Stimulated activated CD8-positive, alpha-beta memory T cell treated with anti-CD3 and anti-CD28 coated beads, Interleukin-2, amount 100 ng/mL, for 48 hours (primary cell): ENCODE measurements around the gene SNCAIP.
"Not testable (repeated sequence)": the region's sequence is repeated elsewhere in the genome, so short reads cannot be mapped to it uniquely, and the experiment has no call there.

Experiments
- DNase-seq, 2 donors: peaks; one replicate each; pipeline ENCODE4 v3.0.0-alpha.2; 2020; ENCODE audit warnings: low read depth in 2 of 2

Gene SNCAIP

DNA sequence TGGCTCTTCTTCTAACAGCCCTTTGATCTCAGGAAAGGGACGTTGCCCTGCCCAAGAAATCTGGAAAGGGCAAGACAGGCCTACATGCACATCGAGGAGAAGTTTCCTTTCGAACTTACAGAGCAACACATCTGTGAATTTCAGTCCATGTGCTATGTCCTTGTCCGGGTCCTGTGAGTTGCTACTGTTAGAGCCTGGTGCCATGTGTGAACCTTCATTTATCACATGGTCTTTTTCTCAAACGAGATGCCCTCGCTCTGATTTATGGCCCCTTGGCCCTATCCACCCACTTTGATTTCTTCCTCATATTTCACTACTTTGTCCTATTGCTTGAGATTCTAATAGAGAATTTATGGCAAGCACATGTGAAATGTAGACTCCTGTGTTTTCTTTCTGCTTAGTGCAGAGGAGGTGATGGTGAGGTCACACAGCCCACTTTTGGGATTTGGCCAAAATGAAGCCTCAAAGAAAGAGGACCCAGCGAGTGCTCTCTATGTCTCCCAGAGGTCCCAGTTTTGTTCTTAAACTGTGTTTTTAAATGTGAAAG lies 153.1 kb downstream of the SNCAIP start:
- DNase-seq = no peak

- no peak for DNase-seq
Observed at GRCh38 chr5:122465994-122466393, 154.0 kb downstream of the SNCAIP start.

DNA sequence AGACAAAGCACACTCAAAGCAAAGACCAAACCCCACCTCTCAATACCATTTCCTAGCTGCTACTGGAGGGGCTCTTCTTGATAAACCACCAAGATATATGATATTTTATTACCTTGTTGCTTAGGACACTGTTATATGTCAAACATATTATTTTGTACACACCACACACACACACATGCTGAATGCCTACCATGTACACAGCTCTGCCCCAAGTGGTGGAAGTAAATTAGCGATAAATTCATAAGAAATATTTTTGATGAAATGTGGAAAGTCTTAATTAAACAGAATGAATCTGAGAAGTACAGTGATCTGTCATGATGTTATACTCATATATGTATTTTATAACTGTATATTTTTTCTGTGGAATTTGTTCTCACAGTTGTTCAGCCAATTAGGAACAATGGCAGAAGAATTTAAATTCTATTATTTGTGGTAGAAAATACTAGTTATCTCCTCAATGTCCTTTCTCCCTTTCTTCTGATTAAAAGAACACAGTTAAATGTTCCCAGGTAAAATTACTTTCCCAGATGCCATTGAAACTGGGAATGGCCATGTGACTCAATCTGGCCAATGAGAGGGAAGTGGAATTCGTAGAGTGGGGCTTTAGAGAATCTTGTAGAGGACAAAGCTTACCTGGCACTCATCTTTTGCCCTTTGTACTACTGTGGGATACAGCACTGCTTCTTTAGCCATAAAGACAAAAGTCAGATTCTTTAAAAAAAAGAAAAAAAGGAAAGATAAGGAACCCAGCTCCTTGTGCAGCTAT lies 156.5 kb downstream of the SNCAIP start:
- DNase-seq = no peak

DNA sequence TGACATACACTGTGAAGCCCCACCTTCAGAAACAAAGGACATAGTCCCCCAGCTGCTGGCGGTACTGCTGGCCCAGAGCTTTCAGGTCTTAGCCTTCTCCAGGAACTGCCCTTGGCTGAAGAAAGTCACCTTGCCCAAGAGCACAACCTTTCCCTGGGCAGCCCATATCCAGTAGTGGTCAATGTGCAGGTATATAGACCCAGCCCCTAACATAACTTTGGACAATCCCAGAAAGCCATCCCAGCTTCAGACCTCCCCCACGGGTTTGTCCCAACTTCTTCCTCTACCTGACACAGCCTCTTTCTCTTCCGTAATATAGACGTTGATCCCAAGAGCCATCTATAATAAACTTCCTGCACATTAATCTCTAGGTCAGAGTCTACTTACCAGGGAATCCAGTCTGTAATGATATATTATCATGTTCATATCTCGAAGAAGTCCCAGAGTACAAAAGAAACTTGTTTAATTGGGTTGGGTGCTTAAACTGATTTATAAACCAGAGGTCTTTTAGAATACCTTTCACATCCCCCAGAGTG lies 157.4 kb downstream of the SNCAIP start:
- DNase-seq = no peak

GRCh38 chr5:122470365-122470764 lies 158.3 kb downstream of the SNCAIP start:
- no peak for DNase-seq

DNA sequence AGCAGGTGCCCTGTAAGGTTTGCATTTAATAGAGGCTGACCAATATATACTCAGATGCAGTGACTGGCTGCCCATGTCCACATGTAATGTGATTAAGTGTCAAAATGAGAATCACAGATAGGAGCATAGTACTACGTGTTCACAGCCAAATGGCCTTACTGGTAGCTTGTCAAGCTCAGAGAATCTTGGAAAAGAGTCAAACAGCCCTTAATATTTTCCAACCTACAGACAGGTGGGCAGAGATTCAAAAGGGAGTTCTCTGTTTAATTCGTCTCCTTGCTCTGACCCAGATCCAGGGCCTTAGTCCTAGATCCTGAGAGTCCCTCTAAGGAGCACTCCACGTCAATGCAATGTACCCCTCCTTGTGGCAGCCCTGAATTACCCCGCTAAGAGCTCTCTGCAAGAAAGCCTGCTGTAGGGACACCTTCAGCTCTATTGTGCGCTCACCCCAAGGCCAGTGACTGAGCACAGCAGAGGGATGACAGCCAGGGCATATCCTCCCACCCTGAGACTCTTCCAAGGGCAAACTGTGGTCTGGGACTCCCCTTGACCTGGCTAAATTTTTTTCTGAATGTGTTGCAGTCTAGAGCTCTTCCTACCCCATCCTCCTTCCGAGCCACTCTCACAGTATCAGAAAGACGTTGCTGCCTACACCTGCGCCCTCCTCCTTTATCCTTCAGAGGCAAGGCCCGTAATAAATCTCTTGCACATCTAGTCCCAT lies 159.2 kb downstream of the SNCAIP start:
- DNase-seq = no peak

GRCh38 chr5:122471752-122472061 lies 159.7 kb downstream of the SNCAIP start:
- DNase-seq = no peak

DNA sequence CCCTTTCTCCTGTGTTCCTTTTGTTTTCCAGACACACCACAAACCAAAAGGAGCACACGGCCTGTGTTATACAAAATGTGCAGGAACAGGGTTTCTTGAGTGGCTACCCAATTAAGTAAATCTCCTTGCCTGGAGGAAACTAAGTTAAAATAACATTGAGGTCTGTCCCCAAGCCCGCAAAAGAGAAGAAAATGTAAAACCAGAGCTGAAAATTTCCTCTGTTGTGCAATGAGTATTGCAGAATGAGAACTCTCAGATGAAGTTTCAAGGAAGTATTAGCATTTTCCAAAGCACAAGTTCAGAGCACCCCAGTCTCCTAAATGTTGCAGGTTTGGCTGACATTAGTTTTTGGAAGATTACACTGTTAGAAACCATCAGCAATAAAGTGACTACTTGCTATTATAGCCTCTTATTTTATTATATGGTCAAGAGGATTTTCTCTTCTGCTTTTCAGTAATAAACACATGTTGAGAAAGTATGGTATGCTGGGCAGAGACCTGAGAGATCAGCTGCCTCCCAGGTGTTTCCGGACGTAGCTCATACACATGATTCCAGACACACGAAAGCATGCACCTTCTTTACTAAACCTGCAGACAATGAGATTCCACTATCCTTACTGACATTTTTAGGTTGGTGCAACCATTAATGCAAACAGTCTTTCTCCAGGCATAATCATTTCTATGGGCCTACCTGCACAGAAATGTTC lies 161.3 kb downstream of the SNCAIP start:
- DNase-seq = no peak

DNA sequence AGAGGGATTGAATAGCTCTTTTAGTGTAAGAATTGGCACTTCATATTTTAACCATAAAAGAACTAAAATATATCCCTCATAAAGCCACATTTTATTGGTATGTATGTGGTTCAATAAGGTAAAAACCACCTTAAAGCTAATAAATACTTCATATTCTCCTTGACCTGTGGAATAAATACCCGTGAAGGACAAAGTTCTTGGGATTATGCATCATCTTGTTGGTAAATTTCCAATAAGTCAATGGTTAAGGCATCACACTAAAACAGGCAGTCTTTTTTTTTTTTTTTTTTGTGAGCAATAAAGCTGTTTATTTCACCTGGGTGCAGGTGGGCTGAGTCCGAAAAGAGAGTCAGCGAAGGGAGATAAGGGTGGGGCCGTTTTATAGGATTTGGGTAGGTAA lies 161.9 kb downstream of the SNCAIP start:
- DNase-seq = no peak

- DNase-seq = no peak
Observed at GRCh38 chr5:122478741-122479442, 166.9 kb downstream of the SNCAIP start.

- DNase-seq = no peak
Observed at GRCh38 chr5:122480146-122480545, 168.1 kb downstream of the SNCAIP start.

GRCh38 chr5:122484103-122484502 lies 172.1 kb downstream of the SNCAIP start:
- no peak for DNase-seq

GRCh38 chr5:122485226-122485625 lies 173.2 kb downstream of the SNCAIP start:
- no peak for DNase-seq

- DNase-seq = not testable (repeated sequence)
Observed at GRCh38 chr5:122486616-122487015, 174.6 kb downstream of the SNCAIP start.

- DNase-seq = no peak
Observed at GRCh38 chr5:122490718-122491117, 178.7 kb downstream of the SNCAIP start.

DNA sequence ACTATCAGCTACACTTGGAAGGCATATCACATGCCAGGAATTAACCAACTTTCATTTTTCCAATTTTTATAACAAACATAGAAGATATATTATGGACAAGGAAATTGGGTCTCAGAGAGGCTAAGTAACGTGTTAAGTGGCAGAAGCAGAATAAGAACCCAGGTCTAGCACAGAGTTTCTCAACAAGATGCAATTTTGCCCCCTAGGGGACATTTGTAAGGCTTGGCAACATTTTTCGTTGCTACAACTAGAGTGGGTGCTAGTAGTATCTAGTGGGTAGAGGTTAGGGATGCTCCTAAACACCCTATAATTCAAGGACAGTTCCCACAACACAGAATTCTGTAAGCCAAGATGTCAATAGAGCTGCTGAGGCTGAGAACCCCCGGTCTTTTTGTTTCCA lies 180.6 kb downstream of the SNCAIP start:
- no peak for DNase-seq

- no peak for DNase-seq
Observed at GRCh38 chr5:122493091-122494021, 181.3 kb downstream of the SNCAIP start.

GRCh38 chr5:122494109-122494508 lies 182.1 kb downstream of the SNCAIP start:
- no peak for DNase-seq

GRCh38 chr5:122498163-122498562 lies 186.1 kb downstream of the SNCAIP start:
- DNase-seq = no peak

- no peak for DNase-seq
Observed at GRCh38 chr5:122499585-122499984, 187.5 kb downstream of the SNCAIP start.
